LNCaP clone FGC (cell line): ENCODE results near the gene SELENOF.

Experiments
- DNase-seq: peaks from one replicate; pipeline ENCODE4 v3.0.0-alpha.2; 2011; ENCODE audit warnings: low read depth
- H3K4me3 ChIP-seq: 2 replicates; pipeline ENCODE4 v1.5.1; 2011; ENCODE audit warnings: mild to moderate bottlenecking, low read depth, low read length, control low read depth
- CTCF ChIP-seq: IDR thresholded peaks from 2 replicates; pipeline ENCODE4 v1.5.1; 2012; ENCODE audit warnings: mild to moderate bottlenecking; ENCODE audit not compliant: control insufficient read depth, insufficient read depth; ENCODE audit errors: extremely low read depth

SELENOF gene

GRCh38 chr1:86913896-86914600 lies at the start of gene SELENOF:
TSS of gene SELENOF (minus strand) at chr1:86914126. CDS start at chr1:86914111, 15 bp downstream.
- peak; percentile 100 for DNase-seq
- no peak for TF ChIP-seq CTCF
- peak within 1 kb of the TSS; percentile 94 for H3K4me3 ChIP-seq

GRCh38 chr1:86960548-86960947 lies 46.6 kb upstream of the SELENOF start:
- TF ChIP-seq CTCF, result no peak
- H3K4me3 ChIP-seq, result no peak overlapping the region
- peak; percentile 33 for DNase-seq

- TF ChIP-seq CTCF, result no peak
- no peak for DNase-seq
- H3K4me3 ChIP-seq, result no peak overlapping the region
Observed at GRCh38 chr1:86957221-86957620, 43.3 kb upstream of the SELENOF start.

GRCh38 chr1:86956221-86956620 lies 42.3 kb upstream of the SELENOF start:
- TF ChIP-seq CTCF, result no peak
- no peak for DNase-seq
- no peak overlapping the region for H3K4me3 ChIP-seq

- H3K4me3 ChIP-seq, result no peak overlapping the region
- TF ChIP-seq CTCF, result no peak
- DNase-seq, result no peak
Observed at GRCh38 chr1:86955678-86956077, 41.8 kb upstream of the SELENOF start.

GRCh38 chr1:86953167-86953566 lies 39.2 kb upstream of the SELENOF start:
- no peak for TF ChIP-seq CTCF
- no peak overlapping the region for H3K4me3 ChIP-seq
- no peak for DNase-seq

GRCh38 chr1:86951430-86951829 lies 37.5 kb upstream of the SELENOF start:
- no peak for TF ChIP-seq CTCF
- DNase-seq, result no peak
- H3K4me3 ChIP-seq, result no peak overlapping the region
